ENCODE results near the gene HP1BP3.

Gene HP1BP3

DNA sequence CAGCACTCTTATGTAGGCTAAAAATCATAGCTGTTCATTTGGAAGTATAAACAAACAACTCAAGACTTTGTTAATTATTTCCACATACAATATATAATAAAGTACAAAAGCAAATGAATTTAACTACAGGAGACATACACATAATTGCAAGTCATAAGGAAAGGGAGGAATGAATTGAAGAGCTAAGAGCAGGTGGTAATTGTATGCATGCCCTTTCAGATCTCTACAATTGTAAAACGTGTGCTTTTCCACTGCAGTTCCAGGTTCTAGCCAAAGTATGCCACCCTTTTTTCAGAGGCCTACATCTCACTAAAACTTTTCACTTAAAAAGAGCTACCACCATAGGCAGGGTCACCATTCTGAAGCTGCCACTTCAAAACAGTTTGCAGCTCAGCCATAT lies 42.8 kb upstream of the HP1BP3 start:
- Histone ChIP-seq H3K9me3 (no peaks in the 10 kb centered on the region), H3K36me3 (peaks cover 6% of the 10 kb centered on the region), H3K27me3 (no peaks in the 10 kb centered on the region), H3K4me3 (ENCODE audit: low read depth in 1 of 2, low read length in 1 of 2) (no peak overlapping the region), H3K4me1 (ENCODE audit: control insufficient read depth in 1 of 2, insufficient read depth in 1 of 2, low read depth in 1 of 2, low read length in 1 of 2) (peaks cover 21 to 24% of the 10 kb centered on the region in 2 experiments), H3K27ac (no peak overlapping the region)
- TF ChIP-seq, protein P1, sequence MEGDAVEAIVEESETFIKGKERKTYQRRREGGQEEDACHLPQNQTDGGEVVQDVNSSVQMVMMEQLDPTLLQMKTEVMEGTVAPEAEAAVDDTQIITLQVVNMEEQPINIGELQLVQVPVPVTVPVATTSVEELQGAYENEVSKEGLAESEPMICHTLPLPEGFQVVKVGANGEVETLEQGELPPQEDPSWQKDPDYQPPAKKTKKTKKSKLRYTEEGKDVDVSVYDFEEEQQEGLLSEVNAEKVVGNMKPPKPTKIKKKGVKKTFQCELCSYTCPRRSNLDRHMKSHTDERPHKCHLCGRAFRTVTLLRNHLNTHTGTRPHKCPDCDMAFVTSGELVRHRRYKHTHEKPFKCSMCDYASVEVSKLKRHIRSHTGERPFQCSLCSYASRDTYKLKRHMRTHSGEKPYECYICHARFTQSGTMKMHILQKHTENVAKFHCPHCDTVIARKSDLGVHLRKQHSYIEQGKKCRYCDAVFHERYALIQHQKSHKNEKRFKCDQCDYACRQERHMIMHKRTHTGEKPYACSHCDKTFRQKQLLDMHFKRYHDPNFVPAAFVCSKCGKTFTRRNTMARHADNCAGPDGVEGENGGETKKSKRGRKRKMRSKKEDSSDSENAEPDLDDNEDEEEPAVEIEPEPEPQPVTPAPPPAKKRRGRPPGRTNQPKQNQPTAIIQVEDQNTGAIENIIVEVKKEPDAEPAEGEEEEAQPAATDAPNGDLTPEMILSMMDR (IDR thresholded peaks at IDR 0.05), result no peak

- Histone ChIP-seq H3K27me3 (no peaks in the 10 kb centered on the region), H3K4me3 (ENCODE audit: low read depth in 1 of 2, low read length in 1 of 2) (no peak overlapping the region), H3K36me3 (peaks cover 10% of the 10 kb centered on the region), H3K27ac (no peak overlapping the region), H3K9me3 (no peaks in the 10 kb centered on the region), H3K4me1 (ENCODE audit: control insufficient read depth in 1 of 2, insufficient read depth in 1 of 2, low read depth in 1 of 2, low read length in 1 of 2) (peaks cover 18 to 20% of the 10 kb centered on the region in 2 experiments)
- TF ChIP-seq, protein P1 (IDR thresholded peaks at IDR 0.05), result no peak
These were observed 42.4 kb upstream of the HP1BP3 start for GRCh38 chr1:20829531-20829930.

DNA sequence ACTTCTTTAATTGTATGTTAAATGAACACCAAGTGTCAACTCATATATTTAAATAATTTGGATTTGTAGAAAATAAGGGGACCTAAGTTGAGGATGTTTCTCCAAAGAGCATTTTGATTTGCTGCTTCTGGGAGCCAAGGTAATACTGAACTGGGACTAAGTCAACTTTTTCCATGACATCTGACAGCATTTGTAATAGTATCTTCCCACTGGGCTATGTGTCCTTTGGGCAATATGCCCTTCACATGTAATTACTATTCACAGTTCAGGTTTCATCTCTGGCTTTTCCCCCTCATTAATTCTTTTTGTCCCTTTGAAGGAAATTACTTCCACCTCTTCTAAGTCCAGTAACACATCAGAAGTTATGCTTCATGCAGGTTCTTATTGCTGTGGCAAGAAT lies 36.7 kb upstream of the HP1BP3 start:
- no peaks in the 10 kb centered on the region for H3K9me3 ChIP-seq
- H3K36me3 ChIP-seq, result peaks cover 27% of the 10 kb centered on the region
- H3K4me3 ChIP-seq (ENCODE audit: low read depth in 1 of 2, low read length in 1 of 2), result no peak overlapping the region
- H3K27me3 ChIP-seq, result no peaks in the 10 kb centered on the region
- peaks cover 10 to 13% of the 10 kb centered on the region in 2 experiments for H3K4me1 ChIP-seq (ENCODE audit: control insufficient read depth in 1 of 2, insufficient read depth in 1 of 2, low read depth in 1 of 2, low read length in 1 of 2)
- TF ChIP-seq, protein P1 (IDR thresholded peaks at IDR 0.05), result no peak
- no peak overlapping the region for H3K27ac ChIP-seq

DNA sequence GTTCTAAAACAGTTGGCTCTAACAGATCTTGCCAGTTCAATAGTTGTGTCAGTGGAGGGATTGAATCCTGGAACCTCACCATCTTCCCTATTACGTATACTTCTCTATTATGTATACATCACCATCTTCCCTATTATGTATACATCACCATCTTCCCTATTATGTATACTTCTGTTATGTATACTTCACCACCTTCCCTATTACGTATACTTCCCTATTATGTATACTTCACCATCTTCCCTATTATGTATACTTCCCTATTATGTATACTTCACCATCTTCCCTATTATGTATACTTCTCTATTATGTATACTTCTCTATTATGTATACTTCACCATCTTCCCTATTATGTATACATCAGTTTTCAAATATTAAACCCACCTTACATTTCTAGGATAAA lies 34.4 kb upstream of the HP1BP3 start:
- TF ChIP-seq, protein P1 (IDR thresholded peaks at IDR 0.05), result no peak
- H3K4me3 ChIP-seq (ENCODE audit: low read depth in 1 of 2, low read length in 1 of 2), result no peak overlapping the region
- no peaks in the 10 kb centered on the region for H3K4me1 ChIP-seq (ENCODE audit: control insufficient read depth in 1 of 2, insufficient read depth in 1 of 2, low read depth in 1 of 2, low read length in 1 of 2)
- no peaks in the 10 kb centered on the region for H3K27me3 ChIP-seq
- H3K36me3 ChIP-seq, result peaks cover 32% of the 10 kb centered on the region
- H3K27ac ChIP-seq, result peak overlapping the region; percentile 77
- H3K9me3 ChIP-seq, result no peaks in the 10 kb centered on the region

DNA sequence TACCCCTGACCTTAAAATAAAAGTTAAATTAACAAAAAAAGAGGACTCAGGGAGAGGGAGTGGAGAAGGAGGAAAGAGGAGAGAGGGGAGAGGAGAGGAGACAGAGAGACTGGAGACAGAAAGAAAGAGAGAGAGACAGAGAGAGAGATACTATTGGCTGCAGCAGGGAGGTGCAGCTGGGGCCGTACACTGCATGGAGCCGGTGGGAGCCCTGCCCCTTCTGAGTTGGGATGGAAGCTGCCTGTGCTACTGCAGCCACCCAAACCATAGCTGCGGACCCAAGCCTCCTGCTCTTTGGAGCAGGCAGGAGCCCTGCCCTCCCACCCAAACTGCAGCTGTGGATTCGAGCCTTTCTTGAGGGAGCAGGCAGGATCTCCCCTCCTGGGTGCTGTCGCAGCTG lies 32.7 kb upstream of the HP1BP3 start:
- TF ChIP-seq, protein P1 (IDR thresholded peaks at IDR 0.05), result no peak
- peaks cover 30% of the 10 kb centered on the region for H3K36me3 ChIP-seq
- no peak overlapping the region for H3K27ac ChIP-seq
- H3K4me3 ChIP-seq (ENCODE audit: low read depth in 1 of 2, low read length in 1 of 2), result no peak overlapping the region
- no peaks in the 10 kb centered on the region for H3K4me1 ChIP-seq (ENCODE audit: control insufficient read depth in 1 of 2, insufficient read depth in 1 of 2, low read depth in 1 of 2, low read length in 1 of 2)
- H3K9me3 ChIP-seq, result no peaks in the 10 kb centered on the region
- H3K27me3 ChIP-seq, result no peaks in the 10 kb centered on the region

DNA sequence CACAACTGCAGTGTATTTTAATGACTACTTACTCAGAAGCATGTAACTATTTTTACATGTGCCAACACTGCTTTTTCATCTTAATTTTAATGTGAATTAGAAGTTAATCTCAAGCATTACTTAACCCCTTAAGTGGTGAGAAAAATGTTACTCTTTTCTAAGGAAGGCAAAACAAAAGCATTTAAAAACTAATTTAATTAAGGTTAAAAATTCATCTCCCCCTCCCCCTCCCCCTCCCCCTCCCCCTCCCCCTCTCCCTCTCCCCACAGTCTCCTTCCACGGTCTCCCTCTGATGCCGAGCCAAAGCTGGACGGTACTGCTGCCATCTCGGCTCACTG lies 27.4 kb upstream of the HP1BP3 start:
- peaks cover 42% of the 10 kb centered on the region for H3K36me3 ChIP-seq

More for the DNA sequence above, 27.4 kb upstream of the HP1BP3 start:
- H3K4me3 ChIP-seq (ENCODE audit: low read depth in 1 of 2, low read length in 1 of 2), result no peak overlapping the region
- no peaks in the 10 kb centered on the region for H3K4me1 ChIP-seq (ENCODE audit: control insufficient read depth in 1 of 2, insufficient read depth in 1 of 2, low read depth in 1 of 2, low read length in 1 of 2)
- TF ChIP-seq, protein P1 (IDR thresholded peaks at IDR 0.05), result no peak
- H3K27me3 ChIP-seq, result no peaks in the 10 kb centered on the region
- no peaks in the 10 kb centered on the region for H3K9me3 ChIP-seq
- H3K27ac ChIP-seq, result no peak overlapping the region

Data from neutrophil (primary cell).